ENCODE measurements around the gene CMPK2. TPM values are rescaled to one million over a fixed set of nuclear protein-coding genes. Genes with fewer than 3 reads are reported as not detected.

The CMPK2 gene
- total RNA-seq, 1 donor from 2014 or later: 4.4 TPM

- no peak for DNase-seq (ENCODE audit: extremely low spot score, unreplicated experiment)
- no peak overlapping the region for H3K27ac Mint-ChIP-seq
- H3K4me3 Mint-ChIP-seq: no peak overlapping the region
- no peak for TF ChIP-seq CTCF (conservative IDR thresholded peaks at IDR 0.05)
- H3K27me3 Mint-ChIP-seq: no peaks in the 10 kb centered on the region
- peaks cover 5% of the 10 kb centered on the region for H3K36me3 Mint-ChIP-seq
- H3K9me3 Mint-ChIP-seq: peaks cover 23% of the 10 kb centered on the region
- peaks cover 18% of the 10 kb centered on the region for H3K4me1 Mint-ChIP-seq (ENCODE audit: unreplicated experiment)
Measured at GRCh38 chr2:6831229-6831628, 34.5 kb downstream of the CMPK2 start.

DNA sequence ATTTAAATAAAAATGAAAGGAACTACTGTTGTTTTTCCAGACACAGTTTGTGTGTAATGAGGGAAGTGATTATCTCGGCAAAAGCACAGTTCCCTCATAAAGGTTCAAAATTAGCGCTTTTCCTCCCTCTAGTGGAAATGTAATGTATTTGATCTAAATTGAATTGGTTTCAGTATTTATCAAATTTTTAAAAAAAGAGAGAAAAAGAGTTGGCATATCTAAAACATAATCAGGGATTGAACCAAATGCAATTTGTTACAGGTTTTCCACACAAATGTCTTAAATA, 37.5 kb downstream of the CMPK2 start:
- Mint-ChIP-seq H3K27ac (peak overlapping the region; percentile 48), H3K4me3 (peak overlapping the region; percentile 57)

GRCh38 chr2:6827566-6828298, 38.0 kb downstream of the CMPK2 start:
- peaks cover 21% of the 10 kb centered on the region for H3K4me1 Mint-ChIP-seq (ENCODE audit: unreplicated experiment)
- no peak for TF ChIP-seq CTCF (conservative IDR thresholded peaks at IDR 0.05)
- H3K36me3 Mint-ChIP-seq: peaks cover 7% of the 10 kb centered on the region
- no peak for DNase-seq (ENCODE audit: extremely low spot score, unreplicated experiment)
- H3K27me3 Mint-ChIP-seq: no peaks in the 10 kb centered on the region
- H3K9me3 Mint-ChIP-seq: peaks cover 22% of the 10 kb centered on the region
- peak overlapping the region; percentile 57 for H3K4me3 Mint-ChIP-seq
- peak overlapping the region; percentile 48 for H3K27ac Mint-ChIP-seq

More for the DNA sequence above, 37.5 kb downstream of the CMPK2 start:
- peaks cover 21% of the 10 kb centered on the region for H3K4me1 Mint-ChIP-seq (ENCODE audit: unreplicated experiment)
- no peaks in the 10 kb centered on the region for H3K27me3 Mint-ChIP-seq
- TF ChIP-seq CTCF (conservative IDR thresholded peaks at IDR 0.05): peak; percentile 86
- no peak for DNase-seq (ENCODE audit: extremely low spot score, unreplicated experiment)
- H3K36me3 Mint-ChIP-seq: peaks cover 7% of the 10 kb centered on the region
- H3K9me3 Mint-ChIP-seq: peaks cover 22% of the 10 kb centered on the region

DNA sequence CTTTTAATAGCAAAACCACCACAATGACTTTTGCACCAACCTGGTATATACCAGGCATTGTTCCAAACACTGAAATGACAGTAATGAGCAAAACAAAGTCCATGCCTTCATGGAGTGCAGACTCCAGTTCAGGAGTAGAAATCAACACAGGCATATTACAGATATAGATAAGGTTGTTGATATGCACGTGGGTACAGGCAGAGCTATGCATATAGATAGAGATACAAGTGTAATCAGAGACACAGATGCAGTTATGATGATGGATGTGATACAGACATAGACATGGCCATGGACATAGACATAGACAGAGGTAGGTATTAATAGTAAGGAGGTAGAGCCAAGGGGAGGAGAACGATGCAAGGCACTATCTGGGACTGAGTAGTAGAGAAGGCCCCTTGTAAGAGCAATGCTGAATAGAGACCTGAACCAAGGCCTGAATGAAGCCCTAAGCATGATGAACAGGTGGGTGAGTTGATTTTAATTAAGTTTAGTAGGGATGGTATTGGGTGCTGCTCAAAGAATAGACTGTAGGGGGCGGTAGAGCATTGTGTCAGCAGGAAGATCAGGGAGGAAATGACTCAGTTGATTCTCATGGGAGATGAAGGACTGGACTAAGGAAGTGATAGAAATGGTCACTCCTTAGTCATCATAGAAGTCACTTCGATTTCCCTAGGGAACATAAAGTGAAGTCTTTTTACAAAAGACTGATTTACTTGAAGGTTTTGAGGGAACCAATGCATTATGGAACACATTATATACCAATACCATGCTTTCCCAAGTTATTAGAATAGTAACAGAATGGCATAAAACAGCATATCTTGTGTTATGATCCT, 39.4 kb downstream of the CMPK2 start:
- Mint-ChIP-seq H3K4me3 (no peak overlapping the region), H3K36me3 (peaks cover 7% of the 10 kb centered on the region), H3K27ac (no peak overlapping the region), H3K9me3 (peaks cover 19% of the 10 kb centered on the region), H3K4me1 (ENCODE audit: unreplicated experiment) (peaks cover 29% of the 10 kb centered on the region), H3K27me3 (no peaks in the 10 kb centered on the region)
- DNase-seq (ENCODE audit: extremely low spot score, unreplicated experiment): no peak
- TF ChIP-seq CTCF (conservative IDR thresholded peaks at IDR 0.05): peak; percentile 70

- peaks cover 4% of the 10 kb centered on the region for H3K36me3 Mint-ChIP-seq
- no peak for DNase-seq (ENCODE audit: extremely low spot score, unreplicated experiment)
- peaks cover 2% of the 10 kb centered on the region for H3K27me3 Mint-ChIP-seq
- no peak for TF ChIP-seq CTCF (conservative IDR thresholded peaks at IDR 0.05)
- no peak overlapping the region for H3K27ac Mint-ChIP-seq
- no peak overlapping the region for H3K4me3 Mint-ChIP-seq
- peaks cover 33% of the 10 kb centered on the region for H3K4me1 Mint-ChIP-seq (ENCODE audit: unreplicated experiment)
- H3K9me3 Mint-ChIP-seq: peaks cover 11% of the 10 kb centered on the region
Measured at GRCh38 chr2:6824962-6825361, 40.7 kb downstream of the CMPK2 start.
